HepG2 (cell line): ENCODE results near the gene EEF1A1. TPM values are rescaled to one million over a fixed set of nuclear protein-coding genes. Genes with fewer than 3 reads are reported as not detected.

Experiments used
- AHR ChIP-seq: IDR thresholded peaks from 2 replicates; pipeline ENCODE4 v1.6.1; 2018; ENCODE audit warnings: missing genetic modification reagents, missing compliant biosample characterization
- ETV5 ChIP-seq: IDR thresholded peaks from 2 replicates; pipeline ENCODE4 v1.6.1; 2018; ENCODE audit warnings: missing biosample characterization, missing genetic modification reagents, inconsistent platforms, borderline replicate concordance
- FOXA3 ChIP-seq: IDR thresholded peaks from 2 replicates; pipeline ENCODE4 v1.6.1; 2016; ENCODE audit warnings: missing genetic modification reagents, missing compliant biosample characterization
- JUNB ChIP-seq: sonication (generic); formaldehyde crosslinking; IDR thresholded peaks from 2 replicates; pipeline ENCODE4 v1.8.0; 2022; ENCODE audit warnings: missing genetic modification reagents, mild to moderate bottlenecking, borderline replicate concordance
- KDM3A ChIP-seq: IDR thresholded peaks from 2 replicates; pipeline ENCODE4 v1.6.1; 2018; ENCODE audit warnings: low read depth, missing compliant biosample characterization
- MBD4 ChIP-seq: IDR thresholded peaks from 2 replicates; pipeline ENCODE4 v1.6.1; 2012; ENCODE audit warnings: low read length, inconsistent platforms, borderline replicate concordance
- MEIS2 ChIP-seq: sonication (generic); formaldehyde crosslinking; IDR thresholded peaks from 2 replicates; pipeline ENCODE4 v1.9.0; 2021; ENCODE audit warnings: mild to moderate bottlenecking, missing genetic modification reagents
- NR2C2 ChIP-seq: sonication (generic); formaldehyde crosslinking; IDR thresholded peaks from 2 replicates; pipeline ENCODE4 v1.4.0; 2020; ENCODE audit warnings: missing genetic modification reagents, mild to moderate bottlenecking, moderate library complexity, borderline replicate concordance
- REL ChIP-seq: sonication (generic); formaldehyde crosslinking; conservative IDR thresholded peaks from 2 replicates; pipeline ENCODE4 v1.8.0; 2022; ENCODE audit warnings: mild to moderate bottlenecking, missing genetic modification reagents, moderate library complexity
- SMC3 ChIP-seq: IDR thresholded peaks from 2 replicates; pipeline ENCODE4 v1.6.1; 2011; ENCODE audit warnings: low read length, improper control_type of control experiment
- STAT6 ChIP-seq: sonication (generic); formaldehyde crosslinking; IDR thresholded peaks from 2 replicates; pipeline ENCODE4 v1.4.0; 2020; ENCODE audit warnings: missing genetic modification reagents, mild to moderate bottlenecking, borderline replicate concordance
- THAP11 ChIP-seq: IDR thresholded peaks from 2 replicates; pipeline ENCODE4 v1.6.1; 2016; ENCODE audit warnings: missing biosample characterization, missing genetic modification reagents
- TOE1 ChIP-seq: sonication (generic); formaldehyde crosslinking; IDR thresholded peaks from 2 replicates; pipeline ENCODE4 v1.4.0; 2020; ENCODE audit warnings: mild to moderate bottlenecking, missing genetic modification reagents
- ZBTB8A ChIP-seq: sonication (generic); formaldehyde crosslinking; IDR thresholded peaks from 2 replicates; pipeline ENCODE4 v1.4.0; 2020; ENCODE audit warnings: mild to moderate bottlenecking, low read depth, missing genetic modification reagents, borderline replicate concordance
- ZFP1 ChIP-seq: IDR thresholded peaks from 2 replicates; pipeline ENCODE4 v1.6.1; 2016
- ZNF251 ChIP-seq: sonication (generic); formaldehyde crosslinking; IDR thresholded peaks from 2 replicates; pipeline ENCODE4 v1.9.0; 2021; ENCODE audit warnings: mild to moderate bottlenecking, missing genetic modification reagents
- ZNF282 ChIP-seq: fragments of 450-650 bp; IDR thresholded peaks from 2 replicates; pipeline ENCODE4 v1.6.1; 2018; ENCODE audit not compliant: partially characterized antibody
- polyA plus RNA-seq, 8 experiments: library from polyadenylated mRNA; depleted of rRNA in 3 of 8; stranded (reverse) in 7 of 8; unstranded in 1 of 8; fragments of >200 nt; fragmentation: Illumina TruSeq in 4 of 8; extraction: Trizol in 4 of 8; gene quantifications; 2 replicates each; pipeline versions ENCODE4 v1.2.1 to v1.2.3, GENCODE V29; 2011 to 2016; ENCODE audit warnings: low read depth in 4 of 8, missing spikeins in 1 of 8, mixed read lengths in 1 of 8; ENCODE audit not compliant: insufficient read depth in 1 of 8
- total RNA-seq, 5 experiments: library from RNA; depleted of rRNA; stranded (reverse); fragments of >200 nt; fragmentation: Illumina TruSeq; extraction: Trizol; gene quantifications; 2 replicates each; pipeline ENCODE4 v1.2.3, GENCODE V29; 2016; ENCODE audit warnings: low read depth in 1 of 5
- TF ChIP-seq, protein P1 (sequence below): IDR thresholded peaks from 2 replicates; pipeline ENCODE4 v1.6.1; 2018; ENCODE audit warnings: missing genetic modification reagents, mild to moderate bottlenecking, missing compliant biosample characterization
- TF ChIP-seq, protein P2 (sequence below): sonication (generic); formaldehyde crosslinking; IDR thresholded peaks from 2 replicates; pipeline ENCODE4 v1.8.0; 2022; ENCODE audit warnings: mild to moderate bottlenecking, missing genetic modification reagents, borderline replicate concordance
- TF ChIP-seq, protein P3 (sequence below): sonication (generic); formaldehyde crosslinking; IDR thresholded peaks from 2 replicates; pipeline ENCODE4 v1.4.0; 2020; ENCODE audit warnings: missing genetic modification reagents, borderline replicate concordance

The EEF1A1 gene
- total and polyA plus RNA-seq, 2 of the 13 experiments (the other 11 are each of a cell fraction or from before 2014, with no cell fraction given): 13,726 to 17,172 TPM

DNA sequence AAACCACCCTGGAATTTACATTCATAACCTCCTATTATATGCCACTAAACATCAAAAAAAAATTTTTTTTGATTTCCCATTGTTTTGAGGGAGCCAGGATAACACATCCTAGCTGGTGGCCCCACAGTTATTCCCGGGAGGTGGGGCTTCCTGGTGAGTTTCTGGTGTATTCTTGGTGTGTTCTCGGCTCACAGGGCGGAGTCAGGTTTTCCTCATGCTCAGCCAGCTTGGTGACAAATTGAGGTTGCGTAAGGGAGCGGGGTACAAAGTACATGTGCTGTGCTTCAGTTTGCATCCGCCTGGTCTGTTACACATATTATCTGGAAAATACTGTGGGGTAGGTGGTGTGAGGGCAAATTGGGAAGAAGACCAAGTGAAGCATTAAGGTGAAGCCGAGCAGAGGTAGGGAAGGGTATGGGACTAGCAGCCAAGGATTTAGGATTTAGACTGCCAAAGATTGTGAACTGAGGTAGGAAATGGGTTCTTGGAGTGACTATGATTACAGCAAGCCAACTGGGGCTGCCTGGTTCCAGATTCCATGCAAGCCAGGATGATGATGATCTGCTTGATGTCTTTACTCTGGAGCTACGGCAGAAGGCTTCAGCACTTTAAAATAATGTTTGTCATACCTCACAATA, 46.2 kb upstream of the EEF1A1 start (continued):
- TF ChIP-seq, protein P1, sequence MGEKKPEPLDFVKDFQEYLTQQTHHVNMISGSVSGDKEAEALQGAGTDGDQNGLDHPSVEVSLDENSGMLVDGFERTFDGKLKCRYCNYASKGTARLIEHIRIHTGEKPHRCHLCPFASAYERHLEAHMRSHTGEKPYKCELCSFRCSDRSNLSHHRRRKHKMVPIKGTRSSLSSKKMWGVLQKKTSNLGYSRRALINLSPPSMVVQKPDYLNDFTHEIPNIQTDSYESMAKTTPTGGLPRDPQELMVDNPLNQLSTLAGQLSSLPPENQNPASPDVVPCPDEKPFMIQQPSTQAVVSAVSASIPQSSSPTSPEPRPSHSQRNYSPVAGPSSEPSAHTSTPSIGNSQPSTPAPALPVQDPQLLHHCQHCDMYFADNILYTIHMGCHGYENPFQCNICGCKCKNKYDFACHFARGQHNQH (CRISPR knock-in tag): peak; percentile 84
- TF ChIP-seq SMC3 (peak; percentile 49), NR2C2 (CRISPR knock-in tag) (peak; percentile 24; the same call in 1 of the 2 replicates), AHR (CRISPR knock-in tag) (no peak), REL (CRISPR knock-in tag) (0 out of 2 replicates have a peak, but pooled peaks have one; percentile 57), ZFP1 (CRISPR knock-in tag) (0 out of 2 replicates have a peak, but pooled peaks have one; percentile 61), FOXA3 (CRISPR knock-in tag) (peak; percentile 88), ZNF251 (CRISPR knock-in tag) (no peak), MEIS2 (CRISPR knock-in tag) (peak; percentile 85; the same call in 1 of the 2 replicates), ZBTB8A (no peak), KDM3A (CRISPR knock-in tag) (peak; percentile 78; the same call in 1 of the 2 replicates), TOE1 (CRISPR knock-in tag) (peak; percentile 69), ETV5 (CRISPR knock-in tag) (peak; percentile 88), THAP11 (peak; percentile 79), ZNF282 (no peak), STAT6 (CRISPR knock-in tag) (no peak), MBD4 (no peak), JUNB (CRISPR knock-in tag) (0 out of 2 replicates have a peak, but pooled peaks have one; percentile 49)
- TF ChIP-seq, protein P2, sequence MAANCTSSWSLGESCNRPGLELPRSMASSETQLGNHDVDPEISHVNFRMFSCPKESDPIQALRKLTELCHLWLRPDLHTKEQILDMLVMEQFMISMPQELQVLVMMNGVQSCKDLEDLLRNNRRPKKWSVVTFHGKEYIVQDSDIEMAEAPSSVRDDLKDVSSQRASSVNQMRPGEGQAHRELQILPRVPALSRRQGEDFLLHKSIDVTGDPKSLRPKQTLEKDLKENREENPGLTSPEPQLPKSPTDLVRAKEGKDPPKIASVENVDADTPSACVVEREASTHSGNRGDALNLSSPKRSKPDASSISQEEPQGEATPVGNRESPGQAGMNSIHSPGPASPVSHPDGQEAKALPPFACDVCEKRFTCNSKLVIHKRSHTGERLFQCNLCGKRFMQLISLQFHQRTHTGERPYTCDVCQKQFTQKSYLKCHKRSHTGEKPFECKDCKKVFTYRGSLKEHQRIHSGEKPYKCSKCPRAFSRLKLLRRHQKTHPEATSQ (CRISPR knock-in tag): 0 out of 2 replicates have a peak, but pooled peaks have one; percentile 49
- TF ChIP-seq, protein P3, sequence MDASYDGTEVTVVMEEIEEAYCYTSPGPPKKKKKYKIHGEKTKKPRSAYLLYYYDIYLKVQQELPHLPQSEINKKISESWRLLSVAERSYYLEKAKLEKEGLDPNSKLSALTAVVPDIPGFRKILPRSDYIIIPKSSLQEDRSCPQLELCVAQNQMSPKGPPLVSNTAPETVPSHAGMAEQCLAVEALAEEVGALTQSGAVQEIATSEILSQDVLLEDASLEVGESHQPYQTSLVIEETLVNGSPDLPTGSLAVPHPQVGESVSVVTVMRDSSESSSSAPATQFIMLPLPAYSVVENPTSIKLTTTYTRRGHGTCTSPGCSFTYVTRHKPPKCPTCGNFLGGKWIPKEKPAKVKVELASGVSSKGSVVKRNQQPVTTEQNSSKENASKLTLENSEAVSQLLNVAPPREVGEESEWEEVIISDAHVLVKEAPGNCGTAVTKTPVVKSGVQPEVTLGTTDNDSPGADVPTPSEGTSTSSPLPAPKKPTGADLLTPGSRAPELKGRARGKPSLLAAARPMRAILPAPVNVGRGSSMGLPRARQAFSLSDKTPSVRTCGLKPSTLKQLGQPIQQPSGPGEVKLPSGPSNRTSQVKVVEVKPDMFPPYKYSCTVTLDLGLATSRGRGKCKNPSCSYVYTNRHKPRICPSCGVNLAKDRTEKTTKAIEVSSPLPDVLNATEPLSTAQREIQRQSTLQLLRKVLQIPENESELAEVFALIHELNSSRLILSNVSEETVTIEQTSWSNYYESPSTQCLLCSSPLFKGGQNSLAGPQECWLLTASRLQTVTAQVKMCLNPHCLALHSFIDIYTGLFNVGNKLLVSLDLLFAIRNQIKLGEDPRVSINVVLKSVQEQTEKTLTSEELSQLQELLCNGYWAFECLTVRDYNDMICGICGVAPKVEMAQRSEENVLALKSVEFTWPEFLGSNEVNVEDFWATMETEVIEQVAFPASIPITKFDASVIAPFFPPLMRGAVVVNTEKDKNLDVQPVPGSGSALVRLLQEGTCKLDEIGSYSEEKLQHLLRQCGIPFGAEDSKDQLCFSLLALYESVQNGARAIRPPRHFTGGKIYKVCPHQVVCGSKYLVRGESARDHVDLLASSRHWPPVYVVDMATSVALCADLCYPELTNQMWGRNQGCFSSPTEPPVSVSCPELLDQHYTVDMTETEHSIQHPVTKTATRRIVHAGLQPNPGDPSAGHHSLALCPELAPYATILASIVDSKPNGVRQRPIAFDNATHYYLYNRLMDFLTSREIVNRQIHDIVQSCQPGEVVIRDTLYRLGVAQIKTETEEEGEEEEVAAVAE (CRISPR knock-in tag): peak; percentile 89
